ENCODE data around the gene FILIP1.

GRCh38 chr6:75415804-75416203 is 77.8 kb downstream of the FILIP1 start:
- TF ChIP-seq CTCF (conservative IDR thresholded peaks at IDR 0.05) (no peak), ZFX (IDR thresholded peaks at IDR 0.05) (no peak)
